Measurements from ENCODE around the gene WDR45B. TPM values are rescaled to one million over a fixed set of nuclear protein-coding genes. Genes with fewer than 3 reads are reported as not detected.

The WDR45B gene
- total RNA-seq, 4 donors from 2014 or later, result 68.1 to 108 (median 83.6) TPM

DNA sequence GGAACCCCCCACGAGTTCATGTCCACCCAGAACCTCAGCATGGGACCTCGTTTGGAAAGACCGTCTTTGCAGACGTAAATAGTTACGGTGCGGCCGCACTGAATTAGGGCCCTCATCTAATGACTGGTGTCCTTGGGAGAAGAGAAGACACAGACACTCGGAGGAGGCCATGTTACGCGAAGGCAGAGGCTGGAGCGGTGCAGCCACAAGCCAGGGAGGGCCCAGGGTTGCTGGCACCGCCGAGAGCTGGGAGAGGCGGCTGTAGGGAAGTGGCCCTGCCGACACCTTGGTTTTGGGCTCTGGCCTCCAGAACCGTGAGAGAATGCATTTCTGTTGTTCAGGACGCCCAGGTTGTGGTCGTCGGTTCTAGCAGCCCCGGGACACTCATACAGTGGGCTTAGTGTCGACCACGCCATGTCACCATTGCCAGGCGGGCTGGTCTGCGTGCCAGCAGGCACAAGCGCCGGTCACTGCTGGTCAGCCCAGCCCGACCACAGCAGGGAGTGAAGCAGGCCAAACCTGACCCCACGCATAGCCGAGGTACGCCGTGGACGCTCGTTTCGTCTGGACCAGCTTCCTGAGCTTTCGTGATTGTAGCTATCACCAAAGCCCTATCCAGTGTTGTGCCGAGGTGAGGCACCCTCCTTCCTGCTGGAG lies 10.7 kb upstream of the WDR45B start:
- intact Hi-C loops (cut with DNase I; ENCODE audit: low total_unique reads) (no loop called here), in situ Hi-C loops (cut with MboI; ENCODE audit: low pct_ligation_motif_present in 1 of 4, low pct_unique_long_range_greater_than_20kb in 1 of 4, low sequenced_read_pairs in 3 of 4) (loop anchor here in 2 of 4 donors (10.0 to 25.0 kb wide), 2 partner anchors 103 to 106 kb away; partner anchors contain the start of gene TBCD (in 1 of the 2))
- Histone ChIP-seq H3K27ac (no peak overlapping the region), H3K4me3 (no peak overlapping the region), H3K4me1 (peaks cover 6 to 18% (median 18%) of the 10 kb centered on the region in 4 donors), H3K36me3 (no peaks in the 10 kb centered on the region), H3K27me3 (no peaks in the 10 kb centered on the region), H3K9me3 (no peaks in the 10 kb centered on the region)
- TF ChIP-seq, protein P1, sequence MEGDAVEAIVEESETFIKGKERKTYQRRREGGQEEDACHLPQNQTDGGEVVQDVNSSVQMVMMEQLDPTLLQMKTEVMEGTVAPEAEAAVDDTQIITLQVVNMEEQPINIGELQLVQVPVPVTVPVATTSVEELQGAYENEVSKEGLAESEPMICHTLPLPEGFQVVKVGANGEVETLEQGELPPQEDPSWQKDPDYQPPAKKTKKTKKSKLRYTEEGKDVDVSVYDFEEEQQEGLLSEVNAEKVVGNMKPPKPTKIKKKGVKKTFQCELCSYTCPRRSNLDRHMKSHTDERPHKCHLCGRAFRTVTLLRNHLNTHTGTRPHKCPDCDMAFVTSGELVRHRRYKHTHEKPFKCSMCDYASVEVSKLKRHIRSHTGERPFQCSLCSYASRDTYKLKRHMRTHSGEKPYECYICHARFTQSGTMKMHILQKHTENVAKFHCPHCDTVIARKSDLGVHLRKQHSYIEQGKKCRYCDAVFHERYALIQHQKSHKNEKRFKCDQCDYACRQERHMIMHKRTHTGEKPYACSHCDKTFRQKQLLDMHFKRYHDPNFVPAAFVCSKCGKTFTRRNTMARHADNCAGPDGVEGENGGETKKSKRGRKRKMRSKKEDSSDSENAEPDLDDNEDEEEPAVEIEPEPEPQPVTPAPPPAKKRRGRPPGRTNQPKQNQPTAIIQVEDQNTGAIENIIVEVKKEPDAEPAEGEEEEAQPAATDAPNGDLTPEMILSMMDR (IDR thresholded peaks at IDR 0.05), result no peak
- no peak for TF ChIP-seq POLR2A (IDR thresholded peaks at IDR 0.05)
- TF ChIP-seq EP300 (IDR thresholded peaks at IDR 0.05; ENCODE audit: low read depth), result no peak
- no peak for TF ChIP-seq POLR2AphosphoS5 (IDR thresholded peaks at IDR 0.05)
- WGBS, 2 donors (ENCODE audit: low coverage in 1 of 2), result 94% methylated on average over 36 of the region's 36 CpGs; no CpG with 5 or more reads in 1 of the 2 donors
- DNase-seq, result no peak

- no peak overlapping the region for H3K27ac ChIP-seq
- H3K36me3 ChIP-seq, result no peaks in the 10 kb centered on the region
- DNase-seq, result no peak
- TF ChIP-seq POLR2AphosphoS5 (IDR thresholded peaks at IDR 0.05) (no peak), EP300 (IDR thresholded peaks at IDR 0.05; ENCODE audit: low read depth) (no peak), POLR2A (IDR thresholded peaks at IDR 0.05) (no peak)
- TF ChIP-seq, protein P1 (IDR thresholded peaks at IDR 0.05), result no peak
- H3K4me1 ChIP-seq, result peaks cover 10 to 24% (median 23%) of the 10 kb centered on the region in 4 donors
- in situ Hi-C loops (cut with MboI; ENCODE audit: low pct_ligation_motif_present in 1 of 4, low pct_unique_long_range_greater_than_20kb in 1 of 4, low sequenced_read_pairs in 3 of 4), result loop anchor here in 2 of 4 donors (10.0 to 25.0 kb wide), 2 partner anchors 104 to 106 kb away; partner anchors contain the start of gene TBCD (in 1 of the 2)
- WGBS, 2 donors (ENCODE audit: low coverage in 1 of 2), result 94% methylated on average over 23 of the region's 23 CpGs; no CpG with 5 or more reads in 1 of the 2 donors
- intact Hi-C loops (cut with DNase I; ENCODE audit: low total_unique reads), result no loop called here
- H3K9me3 ChIP-seq, result no peaks in the 10 kb centered on the region
- H3K27me3 ChIP-seq, result no peaks in the 10 kb centered on the region
- no peak overlapping the region for H3K4me3 ChIP-seq
These were observed 10.1 kb upstream of the WDR45B start for GRCh38 chr17:82658331-82658730.

DNA sequence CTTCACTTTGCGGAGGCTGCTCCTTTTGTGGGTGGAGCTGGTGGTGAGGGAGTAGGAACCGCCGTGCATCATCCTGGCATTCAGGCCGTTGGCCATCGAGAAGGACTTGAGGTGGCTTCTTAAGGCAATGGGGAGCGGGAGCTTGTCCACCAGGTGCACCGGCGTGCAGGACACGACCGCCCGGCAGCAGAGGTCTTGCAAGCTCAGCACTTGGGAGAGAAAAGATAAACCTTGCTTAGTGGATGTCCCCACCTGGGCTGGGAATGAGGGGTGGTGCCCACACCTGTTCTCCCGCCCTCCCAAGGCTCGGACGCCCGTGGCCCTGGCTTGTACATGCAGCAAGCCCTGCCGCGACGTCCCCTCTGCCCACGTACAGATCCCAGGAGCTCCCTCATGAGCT lies 9.7 kb upstream of the WDR45B start:
- intact Hi-C loops (cut with DNase I; ENCODE audit: low total_unique reads) (no loop called here), in situ Hi-C loops (cut with MboI; ENCODE audit: low pct_ligation_motif_present in 1 of 4, low pct_unique_long_range_greater_than_20kb in 1 of 4, low sequenced_read_pairs in 3 of 4) (loop anchor here in 2 of 4 donors (10.0 to 25.0 kb wide), 2 partner anchors 104 to 107 kb away; partner anchors contain the start of gene TBCD (in 1 of the 2))
- peaks cover 10 to 25% (median 23%) of the 10 kb centered on the region in 4 donors for H3K4me1 ChIP-seq
- no peak for TF ChIP-seq POLR2A (IDR thresholded peaks at IDR 0.05)
- TF ChIP-seq, protein P1 (IDR thresholded peaks at IDR 0.05), result no peak
- no peak for TF ChIP-seq EP300 (IDR thresholded peaks at IDR 0.05; ENCODE audit: low read depth)
- TF ChIP-seq POLR2AphosphoS5 (IDR thresholded peaks at IDR 0.05), result no peak
- no peaks in the 10 kb centered on the region for H3K36me3 ChIP-seq
- WGBS, 2 donors (ENCODE audit: low coverage in 1 of 2), result 92% methylated on average over 19 of the region's 19 CpGs; no CpG with 5 or more reads in 1 of the 2 donors
- H3K4me3 ChIP-seq, result no peak overlapping the region
- no peaks in the 10 kb centered on the region for H3K9me3 ChIP-seq
- H3K27me3 ChIP-seq, result no peaks in the 10 kb centered on the region
- DNase-seq, result no peak
- H3K27ac ChIP-seq, result no peak overlapping the region

GRCh38 chr17:82656266-82656665 lies 8.0 kb upstream of the WDR45B start:
- intact Hi-C loops (cut with DNase I; ENCODE audit: low total_unique reads) (no loop called here), in situ Hi-C loops (cut with MboI; ENCODE audit: low pct_ligation_motif_present in 1 of 4, low pct_unique_long_range_greater_than_20kb in 1 of 4, low sequenced_read_pairs in 3 of 4) (loop anchor here in 2 of 4 donors (10.0 to 25.0 kb wide), 2 partner anchors 106 to 109 kb away; partner anchors contain the start of gene TBCD (in 1 of the 2))
- WGBS, 2 donors (ENCODE audit: low coverage in 1 of 2), result 93% methylated on average over 16 of the region's 16 CpGs; no CpG with 5 or more reads in 1 of the 2 donors
- no peak for DNase-seq
- H3K27me3 ChIP-seq, result no peaks in the 10 kb centered on the region
- no peaks in the 10 kb centered on the region for H3K9me3 ChIP-seq
- peaks cover 10 to 25% (median 23%) of the 10 kb centered on the region in 4 donors for H3K4me1 ChIP-seq
- no peaks in the 10 kb centered on the region for H3K36me3 ChIP-seq
- TF ChIP-seq, protein P1 (IDR thresholded peaks at IDR 0.05), result no peak
- TF ChIP-seq POLR2AphosphoS5 (IDR thresholded peaks at IDR 0.05) (no peak), EP300 (IDR thresholded peaks at IDR 0.05; ENCODE audit: low read depth) (no peak), POLR2A (IDR thresholded peaks at IDR 0.05) (no peak)
- H3K4me3 ChIP-seq, result no peak overlapping the region
- peak overlapping the region in 2 of 4 donors; percentile 85 to 86 for H3K27ac ChIP-seq
